HCT116 (cell line): ENCODE data around the gene BTG3. TPM values are rescaled to one million over a fixed set of nuclear protein-coding genes. Genes with fewer than 3 reads are reported as not detected.

Experiments used
- ATAC-seq: fragments of 200-7000 bp; cut with Tn5 transposase; 2 replicates; pipeline ENCODE4 v1.9.1; 2020; ENCODE audit warnings: mild to moderate bottlenecking, moderate library complexity
- BruUV-seq: library from RNA; stranded (reverse); fragments of 400-500 nt; replicated peaks from 2 replicates; lab custom pipeline; 2021; lab: Mats Ljungman, UMichigan
- CTCF ChIA-PET: fragments of 300-600 bp; sonication (Branson Sonifier 250); formaldehyde crosslinking; loops from one replicate; lab custom pipeline; 2021; ENCODE audit warnings: antibody characterized with exemption; lab: Charles Lee
- POLR2A ChIA-PET: fragments of 300-600, 350-600 bp; sonication (Branson Sonifier 250); formaldehyde crosslinking; loops from one replicate; lab custom pipeline; 2021; ENCODE audit warnings: antibody characterized with exemption; lab: Charles Lee
- RAD21 ChIA-PET, 2 experiments: fragments of 300-600 bp; sonication (Branson Sonifier 250); formaldehyde crosslinking; loops; one replicate each; lab custom pipeline; 2023; ENCODE audit warnings: low total read pairs in 2 of 2; ENCODE audit not compliant: uncharacterized antibody in 2 of 2, unreplicated experiment in 2 of 2, low non-redundant PET in 1 of 2; lab: Charles Lee
- DNase-seq: peaks from one replicate; pipeline ENCODE4 v3.0.0-alpha.2; 2010; ENCODE audit warnings: low read depth, low spot score
- H2AFZ ChIP-seq: fragments of 200-600 bp; shearing (Covaris generic), sonication (generic); 2 replicates; pipeline ENCODE4 v1.6.1; 2017; ENCODE audit warnings: low read depth, mixed run types, mixed read lengths, antibody characterized with exemption, low read length; ENCODE audit not compliant: poor library complexity, severe bottlenecking
- H3K27ac ChIP-seq: 2 replicates; pipeline ENCODE4 v1.5.1; 2012; ENCODE audit warnings: low read depth, low read length
- H3K27me3 ChIP-seq: fragments of 200-600 bp; sonication (generic); 2 replicates; pipeline ENCODE4 v1.6.1; 2016; ENCODE audit warnings: mixed run types, low read length, mixed read lengths; ENCODE audit not compliant: insufficient read depth
- H3K36me3 ChIP-seq, 2 experiments: fragments of 200-500 bp in 1 of 2; fragments of 200-600 bp in 1 of 2; sonication (Bioruptor generic) in 1 of 2; sonication (generic) in 1 of 2; 2 replicates each; pipeline versions ENCODE4 v1.5.1 to v1.6.1; 2014 to 2016; ENCODE audit warnings: low read length in 2 of 2, inconsistent platforms in 1 of 2, mixed read lengths in 1 of 2, mixed run types in 1 of 2; ENCODE audit not compliant: insufficient read depth in 2 of 2, control insufficient read depth in 1 of 2
- H3K4me1 ChIP-seq, 2 experiments: fragments of 200-600 bp in 1 of 2; sonication (generic) in 1 of 2; 2 replicates each; pipeline versions ENCODE4 v1.5.1 to v1.6.1; 2012 to 2017; ENCODE audit warnings: low read length in 2 of 2, inconsistent platforms in 1 of 2, mild to moderate bottlenecking in 1 of 2, mixed read lengths in 1 of 2, mixed run types in 1 of 2, moderate library complexity in 1 of 2; ENCODE audit not compliant: insufficient read depth in 2 of 2, control insufficient read depth in 1 of 2
- H3K4me2 ChIP-seq: fragments of 200-600 bp; sonication (generic); 2 replicates; pipeline ENCODE4 v1.6.1; 2017; ENCODE audit warnings: mixed run types, low read length, mixed read lengths
- H3K4me3 ChIP-seq, 2 experiments: fragments of 200-600 bp in 1 of 2; sonication (generic) in 1 of 2; replicated peaks in 1 of 2; 2 replicates each; pipeline ENCODE4 v1.5.1; 2011 to 2016; ENCODE audit warnings: low read length in 2 of 2, control low read depth in 1 of 2, low read depth in 1 of 2, mild to moderate bottlenecking in 1 of 2, mixed read lengths in 1 of 2, mixed run types in 1 of 2
- H3K79me2 ChIP-seq: fragments of 200-600 bp; sonication (generic); 2 replicates; pipeline ENCODE4 v1.6.1; 2017; ENCODE audit warnings: mild to moderate bottlenecking, mixed run types, low read length, moderate library complexity, mixed read lengths; ENCODE audit not compliant: insufficient read depth
- H3K9ac ChIP-seq: fragments of 200-600 bp; sonication (generic); 2 replicates; pipeline ENCODE4 v1.6.1; 2016; ENCODE audit warnings: low read length, mixed read lengths
- H3K9me2 ChIP-seq: fragments of 200-600 bp; sonication (generic), shearing (Covaris generic); 2 replicates; pipeline ENCODE4 v1.6.1; 2017; ENCODE audit warnings: mixed run types, mild to moderate bottlenecking, moderate library complexity; ENCODE audit not compliant: insufficient read depth
- H3K9me3 ChIP-seq, 2 experiments: fragments of 200-500 bp in 1 of 2; fragments of 200-600 bp in 1 of 2; sonication (Bioruptor generic) in 1 of 2; sonication (generic) in 1 of 2; 2 replicates each; pipeline ENCODE4 v1.6.1; 2014 to 2017; ENCODE audit warnings: low read length in 2 of 2, mixed read lengths in 2 of 2, inconsistent platforms in 1 of 2, low read depth in 1 of 2, mild to moderate bottlenecking in 1 of 2, mixed run types in 1 of 2, moderate library complexity in 1 of 2; ENCODE audit not compliant: control insufficient read depth in 1 of 2, insufficient read depth in 1 of 2
- H4K20me1 ChIP-seq: fragments of 200-600 bp; sonication (generic), shearing (Covaris generic); 2 replicates; pipeline ENCODE4 v1.6.1; 2017; ENCODE audit warnings: mixed run types, mild to moderate bottlenecking, moderate library complexity; ENCODE audit not compliant: insufficient read depth
- CBX3 ChIP-seq: IDR thresholded peaks from 2 replicates; pipeline ENCODE4 v1.6.1; 2012; ENCODE audit warnings: low read depth
- ELF1 ChIP-seq: IDR thresholded peaks from 2 replicates; pipeline ENCODE4 v1.6.1; 2012; ENCODE audit warnings: low read depth, borderline replicate concordance
- EZH2phosphoT487 ChIP-seq: fragments of 200-600 bp; IDR thresholded peaks from 2 replicates; pipeline ENCODE4 v1.6.1; 2018; ENCODE audit warnings: antibody characterized with exemption, borderline replicate concordance
- FOSL1 ChIP-seq: IDR thresholded peaks from 2 replicates; pipeline ENCODE4 v1.6.1; 2012; ENCODE audit warnings: low read depth
- JUND ChIP-seq: IDR thresholded peaks from 2 replicates; pipeline ENCODE4 v1.6.1; 2012
- POLR2A ChIP-seq: IDR thresholded peaks from 2 replicates; pipeline ENCODE4 v1.7.0; 2011; ENCODE audit warnings: borderline replicate concordance; ENCODE audit not compliant: insufficient read depth, insufficient read length; ENCODE audit errors: extremely low read depth
- RAD21 ChIP-seq: IDR thresholded peaks from 2 replicates; pipeline ENCODE4 v1.6.1; 2012; ENCODE audit warnings: low read depth, mild to moderate bottlenecking
- SRF ChIP-seq: IDR thresholded peaks from 2 replicates; pipeline ENCODE4 v1.6.1; 2012; ENCODE audit warnings: low read depth
- intact Hi-C: fragments of 100-400 bp; cut with micrococcal nuclease; formaldehyde crosslinking; loops from 2 replicates; pipeline ENCODE4 v1.10.0; 2022
- total RNA-seq: library from RNA; stranded (reverse); gene quantifications from one replicate; pipeline ENCODE4 v1.2.1, GENCODE V29; 2021; ENCODE audit not compliant: unreplicated experiment
- TF ChIP-seq, protein P1 (sequence below): IDR thresholded peaks from 2 replicates; pipeline ENCODE4 v1.6.1; 2012

The BTG3 gene
- total RNA-seq, 1 experiment from 2014 or later, result 67.1 TPM

DNA sequence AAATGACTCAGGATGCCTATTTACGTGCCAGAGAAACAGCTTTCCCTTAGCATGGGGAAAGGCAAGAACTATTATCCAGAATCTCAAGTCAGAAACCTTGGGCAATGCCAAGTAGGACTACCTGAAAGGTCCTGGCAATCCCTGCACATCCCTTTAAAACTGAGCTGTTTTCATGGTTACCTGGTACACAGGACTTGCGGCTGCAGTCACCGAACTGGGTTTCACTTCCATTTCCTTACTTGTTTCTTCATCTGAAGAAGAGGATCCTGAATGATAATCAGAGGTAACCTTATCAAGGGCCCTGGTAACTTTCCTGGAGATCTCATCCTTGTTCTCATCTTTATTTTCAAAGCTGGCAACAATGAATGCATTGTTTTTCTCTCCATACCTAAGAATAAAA lies 14.3 kb downstream of the BTG3 start:
- Histone ChIP-seq H3K4me2 (no peak overlapping the region), H3K79me2 (peaks cover 85% of the 10 kb centered on the region), H2AFZ (no peak overlapping the region), H4K20me1 (0 out of 2 replicates have a peak, but pooled peaks cover 2% of the 10 kb centered on the region), H3K27ac (no peak overlapping the region), H3K27me3 (no peaks in the 10 kb centered on the region), H3K9me2 (no peaks in the 10 kb centered on the region), H3K4me3 (no peak overlapping the region), H3K4me1 (no peaks in the 10 kb centered on the region)
- CTCF ChIA-PET, result no interaction called here
- no peak for ATAC-seq
- intact Hi-C loops, result no loop called here
- RAD21 ChIA-PET, result interaction anchor here in 1 of 2 experiments (0.6 kb wide), 1 partner anchor 211 kb away, joined by 3 read pairs; no protein-coding TSS in a partner anchor
- BruUV-seq, result no TSS peak
- POLR2A ChIA-PET, result no interaction called here
- DNase-seq, result no peak
- no peak for TF ChIP-seq ELF1
- TF ChIP-seq, protein P1, sequence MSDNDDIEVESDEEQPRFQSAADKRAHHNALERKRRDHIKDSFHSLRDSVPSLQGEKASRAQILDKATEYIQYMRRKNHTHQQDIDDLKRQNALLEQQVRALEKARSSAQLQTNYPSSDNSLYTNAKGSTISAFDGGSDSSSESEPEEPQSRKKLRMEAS, result no peak
- TF ChIP-seq EZH2phosphoT487, result no peak
- TF ChIP-seq JUND, result no peak
- no peak for TF ChIP-seq RAD21
- no peak for TF ChIP-seq CBX3
- no peak for TF ChIP-seq SRF
- TF ChIP-seq, all 23 proteins: peak for 0
- Histone ChIP-seq H3K9me3 (no peaks in the 10 kb centered on the region), H3K9ac (no peak overlapping the region), H3K36me3 (peaks cover 60 to 73% of the 10 kb centered on the region in 2 experiments)

DNA sequence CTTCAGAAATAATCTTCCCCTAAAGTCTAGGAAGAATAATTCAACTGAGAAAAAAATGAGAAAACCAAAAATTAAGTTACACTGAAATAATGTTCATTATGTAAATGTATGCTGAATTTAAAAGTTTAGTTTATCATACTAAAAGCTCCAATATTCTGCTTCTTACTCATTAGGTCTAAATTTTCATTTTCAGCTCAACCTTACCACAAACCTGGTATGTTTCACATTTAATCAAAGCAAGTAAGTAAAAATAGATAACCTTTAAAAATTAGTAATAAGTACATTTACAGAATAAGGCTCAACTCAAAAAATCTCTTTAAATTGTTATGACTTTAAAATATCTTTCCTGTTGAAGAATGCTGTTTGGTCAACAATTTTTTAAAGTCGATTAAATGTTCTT lies 15.0 kb downstream of the BTG3 start:
- Histone ChIP-seq H3K4me3 (no peak overlapping the region), H3K9ac (no peak overlapping the region), H3K4me2 (no peak overlapping the region)
- no peak for DNase-seq
- no peak for TF ChIP-seq POLR2A
- TF ChIP-seq FOSL1, result no peak
- TF ChIP-seq, all 23 proteins: peak for 0
- Histone ChIP-seq H2AFZ (no peak overlapping the region), H3K79me2 (peaks cover 78% of the 10 kb centered on the region), H3K27ac (no peak overlapping the region), H3K9me3 (no peaks in the 10 kb centered on the region), H4K20me1 (0 out of 2 replicates have a peak, but pooled peaks cover 2% of the 10 kb centered on the region), H3K27me3 (no peaks in the 10 kb centered on the region), H3K9me2 (no peaks in the 10 kb centered on the region), H3K36me3 (peaks cover 61 to 65% of the 10 kb centered on the region in 2 experiments), H3K4me1 (no peaks in the 10 kb centered on the region)
- ChIA-PET RAD21 (no interaction called here), POLR2A (no interaction called here), CTCF (no interaction called here)
- intact Hi-C loops, result no loop called here
- BruUV-seq, result no TSS peak
- ATAC-seq, result no peak
